ENCODE results near the gene AOC2.
"Not testable (repeated sequence)": the region's sequence is repeated elsewhere in the genome, so short reads cannot be mapped to it uniquely, and the experiment has no call there.

The AOC2 gene

GRCh38 chr17:42880776-42881310, 36.5 kb downstream of the AOC2 start:
- DNase-seq (ENCODE audit: extremely low read depth in 1 of 2, low read depth in 1 of 2) = no peak

- DNase-seq (ENCODE audit: extremely low read depth in 1 of 2, low read depth in 1 of 2) = not testable (repeated sequence)
Observed at GRCh38 chr17:42881706-42882105, 37.3 kb downstream of the AOC2 start.

GRCh38 chr17:42882166-42882565, 37.8 kb downstream of the AOC2 start:
- no peak for DNase-seq (ENCODE audit: extremely low read depth in 1 of 2, low read depth in 1 of 2)

DNA sequence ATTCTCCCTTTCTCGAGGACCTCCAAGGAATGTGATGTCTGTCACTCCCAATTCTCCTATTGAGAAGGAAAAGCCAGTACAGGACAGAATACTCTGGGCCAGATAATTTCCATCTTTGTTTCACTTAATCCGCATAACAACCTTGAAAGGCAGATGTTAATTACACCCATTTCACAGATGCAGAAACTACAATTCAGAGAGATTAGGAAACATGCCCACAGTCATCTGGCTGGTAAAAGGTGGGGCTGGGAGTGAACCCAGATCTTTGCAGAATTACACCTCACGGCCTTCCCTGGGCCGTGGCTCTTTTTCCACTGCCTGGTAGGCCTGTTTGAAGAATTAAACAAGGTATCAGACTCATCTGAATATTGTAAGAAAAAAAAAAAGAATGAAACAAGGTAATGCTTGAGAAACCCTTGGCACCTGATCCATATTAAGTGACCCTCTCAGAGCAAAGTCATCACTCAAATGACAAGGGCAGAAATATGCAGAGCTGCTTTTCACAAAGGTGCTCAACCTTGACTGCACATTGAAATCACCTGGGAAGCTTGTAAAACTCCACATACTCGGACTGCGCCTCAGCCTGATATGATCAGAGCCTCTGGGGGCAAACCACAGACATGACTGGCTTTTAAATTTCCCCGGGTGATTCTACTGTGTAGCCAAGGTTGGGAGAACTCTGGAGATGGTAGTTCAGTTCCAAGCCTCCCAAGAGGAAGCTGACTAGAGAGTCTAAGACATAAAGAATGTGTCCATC, 39.6 kb downstream of the AOC2 start:
- DNase-seq (ENCODE audit: extremely low read depth in 1 of 2, low read depth in 1 of 2) = no peak

GRCh38 chr17:42885806-42886205, 41.4 kb downstream of the AOC2 start:
- not testable (repeated sequence) for DNase-seq (ENCODE audit: extremely low read depth in 1 of 2, low read depth in 1 of 2)

DNA sequence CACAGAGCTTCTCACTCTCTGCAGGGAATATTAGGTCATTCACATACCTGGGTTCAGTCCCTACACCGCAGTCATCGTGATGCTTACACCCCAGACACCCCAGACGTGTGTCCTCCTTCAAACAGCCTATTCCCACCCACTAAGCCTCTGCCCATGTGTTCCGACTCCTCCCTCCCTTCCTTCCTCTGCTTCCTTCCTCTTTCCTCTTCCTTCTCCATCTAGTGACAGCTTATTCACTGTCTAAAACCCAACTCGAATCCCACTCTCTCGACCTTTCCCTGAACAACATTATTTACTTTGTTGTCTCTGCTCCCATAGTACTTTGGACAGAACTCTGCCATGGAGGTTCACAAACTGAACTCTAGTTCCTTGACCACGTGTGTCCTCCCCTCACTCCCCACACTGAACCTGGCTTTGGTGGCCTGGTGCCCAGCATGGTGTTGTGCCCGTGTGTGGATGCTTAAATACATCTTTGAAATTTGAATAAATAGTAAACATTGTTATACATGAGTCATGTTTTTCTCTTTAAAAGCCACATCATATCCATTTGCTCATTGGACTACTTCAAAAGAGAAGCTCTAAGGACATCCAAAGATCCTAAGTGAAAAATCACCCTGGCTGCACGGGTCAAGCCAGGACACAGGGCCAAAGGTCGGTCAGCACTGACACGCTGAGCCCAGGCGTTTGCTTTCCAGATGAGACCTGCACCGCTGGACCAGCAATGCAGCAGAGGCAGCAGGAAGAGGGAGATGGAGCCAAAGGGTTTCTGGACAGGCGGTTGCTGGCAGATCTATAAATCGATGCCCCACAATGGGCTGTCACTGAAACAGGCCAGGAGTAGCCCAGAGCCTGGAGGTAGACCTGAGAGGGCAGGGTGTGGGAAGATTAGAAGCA, 42.1 kb downstream of the AOC2 start:
- DNase-seq (ENCODE audit: extremely low read depth in 1 of 2, low read depth in 1 of 2) = no peak

GRCh38 chr17:42889809-42890208, 45.4 kb downstream of the AOC2 start:
- DNase-seq (ENCODE audit: extremely low read depth in 1 of 2, low read depth in 1 of 2) = no peak

DNA sequence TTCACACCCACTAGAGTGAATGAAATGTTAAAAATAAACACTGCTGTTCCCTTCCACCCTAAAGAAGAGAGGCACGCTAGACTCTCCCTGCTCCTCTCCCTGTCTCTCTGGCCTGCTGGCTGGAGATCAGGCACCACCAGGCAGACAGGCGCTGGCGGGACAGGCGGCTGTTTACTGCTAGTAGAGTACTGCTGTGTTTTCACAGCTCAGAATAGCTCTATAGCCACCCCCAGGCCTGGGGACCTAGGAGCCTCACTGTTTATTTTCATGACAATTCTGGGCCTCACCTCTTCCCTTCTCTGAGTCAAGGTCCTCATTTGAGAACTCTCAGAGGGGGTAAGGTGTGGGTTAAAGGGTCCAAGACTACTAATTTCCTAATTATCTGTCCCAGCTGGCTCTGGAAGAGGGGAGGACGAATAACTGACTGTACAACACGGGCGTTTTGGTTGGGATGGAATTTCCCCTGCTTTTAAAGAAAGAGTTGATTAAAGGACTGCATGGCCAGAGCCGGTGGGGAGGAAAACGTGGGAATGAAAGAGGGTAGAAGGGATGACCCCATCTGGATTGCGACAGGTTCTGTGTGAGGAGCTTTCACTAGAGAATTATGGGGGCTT, 47.3 kb downstream of the AOC2 start:
- no peak for DNase-seq (ENCODE audit: extremely low read depth in 1 of 2, low read depth in 1 of 2)

DNA sequence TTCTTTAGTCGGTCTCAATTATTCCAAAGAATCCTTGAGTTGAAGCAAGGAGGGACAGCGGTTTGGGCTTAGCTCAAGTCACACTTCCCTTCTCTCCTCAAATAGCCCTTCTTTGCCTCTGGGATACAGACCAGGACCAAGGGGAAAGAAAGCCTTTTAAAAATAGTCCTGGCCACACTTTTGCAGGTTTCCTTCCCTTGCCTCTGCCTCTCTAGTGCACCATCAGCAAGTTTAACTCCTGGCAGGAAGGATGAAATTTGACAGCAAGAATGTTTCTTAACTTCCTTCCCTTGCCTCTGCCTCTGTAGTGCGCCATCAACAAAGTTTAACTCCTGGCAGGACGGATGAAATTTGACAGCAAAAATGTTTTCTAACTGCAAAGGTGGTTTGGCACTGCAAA, 49.0 kb downstream of the AOC2 start:
- no peak for DNase-seq (ENCODE audit: extremely low read depth in 1 of 2, low read depth in 1 of 2)

GRCh38 chr17:42894283-42895184, 50.2 kb downstream of the AOC2 start:
- DNase-seq (ENCODE audit: extremely low read depth in 1 of 2, low read depth in 1 of 2) = no peak

DNA sequence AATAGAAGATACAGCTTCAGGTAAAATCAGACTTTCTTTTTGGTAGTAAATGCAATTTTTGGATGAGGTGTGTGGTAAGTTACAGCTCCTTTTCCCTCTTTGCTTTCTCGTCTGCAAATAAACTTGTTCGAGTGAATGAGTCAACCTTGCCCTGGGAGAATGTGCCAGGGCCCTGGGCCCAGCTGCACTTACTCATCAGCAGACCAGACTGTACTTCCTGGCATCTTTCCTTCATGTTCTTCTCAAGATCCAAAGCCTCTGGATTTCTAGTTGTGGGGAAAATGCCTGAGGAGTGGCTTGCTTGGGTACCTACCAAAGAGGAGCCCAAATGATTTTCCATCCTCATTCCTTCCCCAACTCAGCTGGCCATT, 50.8 kb downstream of the AOC2 start:
- DNase-seq (ENCODE audit: extremely low read depth in 1 of 2, low read depth in 1 of 2) = no peak

DNA sequence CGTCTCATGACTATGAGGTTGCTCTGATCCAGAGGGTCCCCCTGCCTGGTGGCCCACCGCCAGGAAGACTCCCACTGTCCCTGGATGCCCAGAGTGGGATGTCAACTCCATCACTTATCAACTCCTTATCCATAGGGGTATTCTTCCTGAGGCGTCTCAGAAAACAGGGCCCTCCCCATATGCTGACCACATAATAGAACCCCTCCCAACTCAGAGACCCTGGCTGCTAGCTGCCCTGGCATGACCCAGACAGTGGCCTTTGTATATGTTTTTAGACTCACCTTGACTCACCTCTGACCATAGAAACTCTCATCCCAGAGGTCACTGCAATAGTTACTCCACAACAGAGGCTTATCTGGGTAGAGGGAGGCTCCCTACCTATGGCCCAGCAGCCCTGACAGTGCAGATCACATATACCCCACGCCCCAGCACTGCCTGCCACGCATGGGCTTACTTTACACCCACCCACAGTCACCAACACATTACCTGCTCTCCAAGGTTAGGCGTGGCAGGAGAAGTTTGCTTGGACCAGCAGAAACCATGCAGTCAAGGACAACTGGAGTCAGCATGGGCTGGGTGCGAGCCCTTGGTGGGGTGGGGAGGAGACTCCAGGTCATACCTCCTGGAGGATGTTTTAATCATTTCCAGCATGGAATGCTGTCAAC, 53.9 kb downstream of the AOC2 start:
- DNase-seq (ENCODE audit: extremely low read depth in 1 of 2, low read depth in 1 of 2) = no peak

DNA sequence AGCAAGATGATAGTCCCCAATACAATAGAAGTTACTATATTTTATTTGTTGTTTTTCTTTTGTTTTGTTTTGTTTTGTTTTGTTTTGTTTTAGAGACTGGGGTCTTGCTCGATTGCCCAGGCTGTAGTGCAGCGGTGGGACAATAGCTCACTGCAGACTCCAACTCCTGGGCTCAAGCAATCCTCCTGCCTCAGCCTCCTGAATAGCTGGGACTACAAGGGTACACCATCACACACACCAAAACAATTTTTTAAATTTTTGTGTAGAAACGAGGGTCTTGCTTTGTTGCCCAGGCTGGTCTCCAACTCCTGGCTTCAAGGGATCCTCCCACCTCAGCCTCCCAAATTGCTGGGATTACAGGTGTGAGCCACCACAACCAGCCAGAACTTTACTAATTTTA, 55.6 kb downstream of the AOC2 start:
- not testable (repeated sequence) for DNase-seq (ENCODE audit: extremely low read depth in 1 of 2, low read depth in 1 of 2)
